ENCODE data around the gene WASF3.

WASF3 gene

GRCh38 chr13:26713341-26713740 is 155.9 kb downstream of the WASF3 start:
- TF ChIP-seq NFIC (IDR thresholded peaks at IDR 0.05) (no peak), RAD21 (IDR thresholded peaks at IDR 0.05; ENCODE audit: low read depth) (no peak), EGR1 (IDR thresholded peaks at IDR 0.05) (no peak), CREB1 (IDR thresholded peaks at IDR 0.05; ENCODE audit: low read depth) (no peak), FOXM1 (IDR thresholded peaks at IDR 0.05; ENCODE audit: borderline replicate concordance, low read depth) (no peak), REST (IDR thresholded peaks at IDR 0.05; ENCODE audit: low read depth) (no peak), MAX (IDR thresholded peaks at IDR 0.05) (no peak), EP300 (IDR thresholded peaks at IDR 0.05; ENCODE audit: borderline replicate concordance) (no peak), ZBTB7A (IDR thresholded peaks at IDR 0.05; ENCODE audit: low read depth) (no peak), YY1 (IDR thresholded peaks at IDR 0.05; ENCODE audit: low read depth) (no peak), USF1 (IDR thresholded peaks at IDR 0.05) (no peak), CEBPB (IDR thresholded peaks at IDR 0.05) (no peak), TEAD4 (IDR thresholded peaks at IDR 0.05) (no peak), TCF12 (IDR thresholded peaks at IDR 0.05; ENCODE audit: low read depth) (no peak)

DNA sequence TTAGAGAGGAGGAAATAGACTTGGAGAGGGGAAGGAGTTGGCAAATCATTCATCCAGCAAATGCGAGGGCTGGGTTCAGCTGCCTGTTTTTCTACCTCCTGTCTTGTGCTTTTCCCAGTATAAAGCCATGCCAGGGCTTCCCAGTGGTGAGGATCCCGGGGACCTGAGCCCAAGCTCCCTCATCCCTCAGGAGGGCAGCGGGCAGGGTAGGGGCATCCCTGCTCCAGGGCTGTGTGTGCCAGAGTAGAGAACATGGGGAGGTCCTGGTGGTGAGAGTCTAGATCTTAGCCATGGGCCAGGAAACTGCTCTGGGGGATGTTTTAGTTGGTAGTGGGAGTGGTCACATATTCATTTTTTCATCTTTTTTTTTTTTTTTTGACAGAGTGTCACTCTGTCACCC is 159.5 kb downstream of the WASF3 start:
- TF ChIP-seq TCF12 (IDR thresholded peaks at IDR 0.05; ENCODE audit: low read depth), result no peak
- TF ChIP-seq REST (IDR thresholded peaks at IDR 0.05; ENCODE audit: low read depth), result no peak
- TF ChIP-seq CREB1 (IDR thresholded peaks at IDR 0.05; ENCODE audit: low read depth), result no peak
- TF ChIP-seq MAX (IDR thresholded peaks at IDR 0.05), result no peak
- no peak for TF ChIP-seq CEBPB (IDR thresholded peaks at IDR 0.05)
- TF ChIP-seq FOXM1 (IDR thresholded peaks at IDR 0.05; ENCODE audit: borderline replicate concordance, low read depth), result no peak

DNA sequence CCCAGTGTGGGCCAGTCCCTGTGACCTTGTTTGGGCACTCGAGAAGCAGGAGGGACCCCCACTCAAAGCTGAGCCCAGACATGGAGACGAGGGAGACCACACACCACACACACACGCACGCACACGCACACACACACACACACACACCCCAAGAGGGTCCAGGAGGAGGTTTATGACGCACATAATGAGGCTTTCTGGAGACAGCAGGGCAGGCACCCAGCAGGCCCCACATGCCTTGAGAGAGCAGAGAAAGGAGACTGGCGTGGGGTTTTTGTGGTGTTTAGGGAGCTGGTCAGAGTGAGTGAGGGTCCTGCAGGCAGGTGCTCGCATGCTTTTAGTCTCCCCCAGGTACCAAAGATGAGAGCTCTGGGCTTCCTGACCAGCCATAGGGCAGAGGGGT is 160.7 kb downstream of the WASF3 start:
- TF ChIP-seq REST (IDR thresholded peaks at IDR 0.05; ENCODE audit: low read depth) (no peak), NFIC (IDR thresholded peaks at IDR 0.05) (no peak), CREB1 (IDR thresholded peaks at IDR 0.05; ENCODE audit: low read depth) (no peak), TAF1 (IDR thresholded peaks at IDR 0.05; ENCODE audit: low read depth) (no peak), RAD21 (IDR thresholded peaks at IDR 0.05; ENCODE audit: low read depth) (no peak), TCF12 (IDR thresholded peaks at IDR 0.05; ENCODE audit: low read depth) (no peak)

DNA sequence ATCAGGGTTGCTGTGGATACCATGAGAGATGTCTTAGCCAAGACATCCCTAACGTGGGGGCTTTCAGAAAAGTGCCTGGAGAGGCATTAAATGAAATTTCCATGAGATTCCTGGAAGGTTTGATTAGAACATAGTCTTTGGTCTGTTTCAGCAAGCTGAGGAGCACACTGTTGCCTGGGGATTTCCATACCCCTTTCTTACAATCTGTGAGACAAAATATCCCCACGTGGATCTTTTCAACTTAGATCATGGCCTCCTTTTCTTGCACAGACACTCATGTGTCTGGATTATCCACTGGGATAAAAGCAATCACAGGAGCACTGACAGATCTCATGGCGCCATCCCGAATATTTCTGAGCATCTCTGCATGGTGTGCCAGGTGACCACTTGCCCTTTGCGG is 161.4 kb downstream of the WASF3 start:
- TF ChIP-seq TCF12 (IDR thresholded peaks at IDR 0.05; ENCODE audit: low read depth) (no peak), ZBTB7A (IDR thresholded peaks at IDR 0.05; ENCODE audit: low read depth) (no peak), CEBPB (IDR thresholded peaks at IDR 0.05) (no peak), EP300 (IDR thresholded peaks at IDR 0.05; ENCODE audit: borderline replicate concordance) (no peak), MAX (IDR thresholded peaks at IDR 0.05) (no peak), CREB1 (IDR thresholded peaks at IDR 0.05; ENCODE audit: low read depth) (no peak), FOXM1 (IDR thresholded peaks at IDR 0.05; ENCODE audit: borderline replicate concordance, low read depth) (no peak), YY1 (IDR thresholded peaks at IDR 0.05; ENCODE audit: low read depth) (no peak)

DNA sequence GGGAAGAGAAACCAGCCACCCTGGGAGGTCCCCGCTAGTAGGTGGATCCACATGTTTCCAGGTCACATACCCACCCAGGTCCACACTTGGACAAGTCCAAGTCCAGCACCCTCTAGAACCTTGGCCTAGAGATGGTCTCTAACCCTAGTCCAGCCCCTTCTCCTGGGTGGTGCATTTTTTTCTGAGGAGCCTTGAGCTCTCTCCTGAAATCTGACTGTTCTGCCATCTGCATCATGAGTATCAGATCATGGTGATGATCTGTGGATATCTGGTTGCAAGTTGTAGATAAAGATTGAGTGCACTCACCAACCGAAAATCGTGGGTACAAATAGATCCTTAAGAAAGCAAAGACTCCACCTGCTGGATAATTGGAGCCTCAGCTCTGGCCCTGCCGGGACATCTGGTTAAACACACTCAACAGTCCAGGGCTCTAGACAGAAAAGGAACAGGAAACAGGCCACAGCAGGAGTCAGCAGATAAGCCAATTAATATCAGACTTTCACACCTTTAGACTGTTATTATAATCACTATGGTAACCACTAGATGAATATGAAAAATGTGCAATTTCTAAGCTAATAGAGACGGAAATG is 162.0 kb downstream of the WASF3 start:
- no peak for TF ChIP-seq TCF12 (IDR thresholded peaks at IDR 0.05; ENCODE audit: low read depth)
- no peak for TF ChIP-seq EGR1 (IDR thresholded peaks at IDR 0.05)
- no peak for TF ChIP-seq USF1 (IDR thresholded peaks at IDR 0.05)
- TF ChIP-seq TEAD4 (IDR thresholded peaks at IDR 0.05), result no peak
- no peak for TF ChIP-seq FOXM1 (IDR thresholded peaks at IDR 0.05; ENCODE audit: borderline replicate concordance, low read depth)
- no peak for TF ChIP-seq EP300 (IDR thresholded peaks at IDR 0.05; ENCODE audit: borderline replicate concordance)
- no peak for TF ChIP-seq ZBTB7A (IDR thresholded peaks at IDR 0.05; ENCODE audit: low read depth)
- TF ChIP-seq NFIC (IDR thresholded peaks at IDR 0.05), result no peak
- TF ChIP-seq RAD21 (IDR thresholded peaks at IDR 0.05; ENCODE audit: low read depth), result no peak
- TF ChIP-seq REST (IDR thresholded peaks at IDR 0.05; ENCODE audit: low read depth), result no peak
- no peak for TF ChIP-seq CREB1 (IDR thresholded peaks at IDR 0.05; ENCODE audit: low read depth)
- TF ChIP-seq YY1 (IDR thresholded peaks at IDR 0.05; ENCODE audit: low read depth), result no peak
- TF ChIP-seq TAF1 (IDR thresholded peaks at IDR 0.05; ENCODE audit: low read depth), result no peak

Data from Ishikawa (cell line).